ENCODE results near the gene CUEDC2.

CUEDC2 gene

GRCh38 chr10:102419269-102420180, 12.8 kb downstream of the CUEDC2 start (continued):
- TF ChIP-seq ZNF433 (tag by site-specific recombination; IDR thresholded peaks at IDR 0.05; ENCODE audit: low read depth) = no peak
- TF ChIP-seq ZBTB11 (tag by site-specific recombination; conservative IDR thresholded peaks at IDR 0.05; ENCODE audit: low read depth) = peak; percentile 69
- peak; percentile 48 for TF ChIP-seq ZBTB10 (tag by site-specific recombination; IDR thresholded peaks at IDR 0.05)
- TF ChIP-seq ZNF394 (tag by site-specific recombination; IDR thresholded peaks at IDR 0.05; ENCODE audit: borderline replicate concordance) = peak; percentile 55; the same call in 1 of the 2 replicates
- TF ChIP-seq SP7 (tag by site-specific recombination; IDR thresholded peaks at IDR 0.05) = peak; percentile 47; the same call in 1 of the 2 replicates
- peak; percentile 88 for TF ChIP-seq IKZF3 (tag by site-specific recombination; IDR thresholded peaks at IDR 0.05)
- TF ChIP-seq GFI1B (tag by site-specific recombination; IDR thresholded peaks at IDR 0.05) = peak; percentile 41; the same call in 1 of the 2 replicates
- TF ChIP-seq ZFHX2 (tag by site-specific recombination; conservative IDR thresholded peaks at IDR 0.05) = peak; percentile 40; the same call in 1 of the 2 replicates
- TF ChIP-seq ZNF26 (tag by site-specific recombination; IDR thresholded peaks at IDR 0.05) = no peak
- TF ChIP-seq GLIS1 (tag by site-specific recombination; IDR thresholded peaks at IDR 0.05) = peak; percentile 87
- peak; percentile 93 for TF ChIP-seq ZBTB7A (tag by site-specific recombination; IDR thresholded peaks at IDR 0.05; ENCODE audit: low read depth)

- Histone ChIP-seq H3K4me1 (ENCODE audit: control insufficient read depth, insufficient read depth, low read length) (peaks cover 9% of the 10 kb centered on the region), H3K9me3 (ENCODE audit: control insufficient read depth, insufficient read depth, low read depth, low read length) (no peaks in the 10 kb centered on the region), H3K4me3 (ENCODE audit: low read depth, low read length) (peak within 1 kb of the TSS; percentile 80), H3K27ac (ENCODE audit: extremely low read depth, low read depth, low read length) (no peak within 1 kb of the TSS), H3K36me3 (ENCODE audit: control insufficient read depth in 2 of 2, insufficient read depth in 1 of 2, low read length in 2 of 2) (peaks cover 0 to 15% of the 10 kb centered on the region in 2 experiments; a peak in 1 of 3 replicates)
- CTCF ChIA-PET = interaction anchor here (0.6 kb wide), 1 partner anchor 167 kb away, joined by 4 read pairs; no protein-coding TSS in a partner anchor
- TF ChIP-seq SCRT2 (tag by site-specific recombination; IDR thresholded peaks at IDR 0.05) (peak; percentile 41; the same call in 1 of the 2 replicates), ZNF549 (tag by site-specific recombination; IDR thresholded peaks at IDR 0.05) (no peak)
- POLR2A ChIA-PET = interaction anchor here (0.6 kb wide), 1 partner anchor 325 kb away, joined by 3 read pairs; the partner anchor contains the start of gene WBP1L
Observed at GRCh38 chr10:102418622-102419268, 13.6 kb downstream of the CUEDC2 start, which contains the start of gene PSD. Gene PSD, minus strand, starts transcription at chr10:102418785. Its CDS starts 1,747 bp downstream, at chr10:102417038.
